ENCODE data around the gene SLC8A3.

The SLC8A3 gene

DNA sequence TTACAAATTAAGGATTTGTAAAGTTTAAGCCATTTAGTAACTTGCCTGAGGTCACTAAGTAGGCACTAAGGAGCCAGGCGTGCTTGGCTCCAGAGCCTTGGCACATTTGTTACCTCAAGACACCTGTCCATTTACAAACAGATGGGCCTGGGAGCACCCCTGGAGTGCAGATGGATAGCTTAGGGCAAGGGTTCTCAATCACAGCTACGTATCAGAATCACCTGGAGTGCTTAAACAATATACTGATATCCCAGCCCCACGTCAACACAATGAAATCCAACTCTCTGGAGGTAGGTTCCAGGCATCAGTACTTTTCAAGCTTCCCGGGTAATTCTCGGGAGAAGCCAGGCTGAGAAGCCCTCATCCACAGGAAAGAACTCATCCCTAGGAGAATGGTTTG lies 45.4 kb downstream of the SLC8A3 start:
- Histone ChIP-seq H3K36me3 (replicated peaks; ENCODE audit: low read depth, low read length) (no peaks in the 10 kb centered on the region), H3K4me3 (ENCODE audit: low read length) (no peak overlapping the region), H3K27ac (ENCODE audit: low read length) (no peak overlapping the region), H3K27me3 (ENCODE audit: low read depth, low read length) (peaks cover 49% of the 10 kb centered on the region), H3K79me2 (ENCODE audit: low read length) (no peaks in the 10 kb centered on the region), H4K20me1 (ENCODE audit: insufficient read depth, low read length) (no peaks in the 10 kb centered on the region), H3K9ac (ENCODE audit: low read length) (no peak overlapping the region), H3K9me3 (ENCODE audit: insufficient read depth, low read length) (no peaks in the 10 kb centered on the region), H3K4me1 (ENCODE audit: low read length) (peaks cover 15% of the 10 kb centered on the region), H2AFZ (ENCODE audit: low read depth, low read length) (no peak overlapping the region), H3K4me2 (ENCODE audit: low read length) (no peak overlapping the region)
- TF ChIP-seq, protein P1, sequence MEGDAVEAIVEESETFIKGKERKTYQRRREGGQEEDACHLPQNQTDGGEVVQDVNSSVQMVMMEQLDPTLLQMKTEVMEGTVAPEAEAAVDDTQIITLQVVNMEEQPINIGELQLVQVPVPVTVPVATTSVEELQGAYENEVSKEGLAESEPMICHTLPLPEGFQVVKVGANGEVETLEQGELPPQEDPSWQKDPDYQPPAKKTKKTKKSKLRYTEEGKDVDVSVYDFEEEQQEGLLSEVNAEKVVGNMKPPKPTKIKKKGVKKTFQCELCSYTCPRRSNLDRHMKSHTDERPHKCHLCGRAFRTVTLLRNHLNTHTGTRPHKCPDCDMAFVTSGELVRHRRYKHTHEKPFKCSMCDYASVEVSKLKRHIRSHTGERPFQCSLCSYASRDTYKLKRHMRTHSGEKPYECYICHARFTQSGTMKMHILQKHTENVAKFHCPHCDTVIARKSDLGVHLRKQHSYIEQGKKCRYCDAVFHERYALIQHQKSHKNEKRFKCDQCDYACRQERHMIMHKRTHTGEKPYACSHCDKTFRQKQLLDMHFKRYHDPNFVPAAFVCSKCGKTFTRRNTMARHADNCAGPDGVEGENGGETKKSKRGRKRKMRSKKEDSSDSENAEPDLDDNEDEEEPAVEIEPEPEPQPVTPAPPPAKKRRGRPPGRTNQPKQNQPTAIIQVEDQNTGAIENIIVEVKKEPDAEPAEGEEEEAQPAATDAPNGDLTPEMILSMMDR (IDR thresholded peaks at IDR 0.05; ENCODE audit: low read depth, low read length) = no peak
- TF ChIP-seq EZH2phosphoT487 (IDR thresholded peaks at IDR 0.05; ENCODE audit: low read depth) = no peak

DNA sequence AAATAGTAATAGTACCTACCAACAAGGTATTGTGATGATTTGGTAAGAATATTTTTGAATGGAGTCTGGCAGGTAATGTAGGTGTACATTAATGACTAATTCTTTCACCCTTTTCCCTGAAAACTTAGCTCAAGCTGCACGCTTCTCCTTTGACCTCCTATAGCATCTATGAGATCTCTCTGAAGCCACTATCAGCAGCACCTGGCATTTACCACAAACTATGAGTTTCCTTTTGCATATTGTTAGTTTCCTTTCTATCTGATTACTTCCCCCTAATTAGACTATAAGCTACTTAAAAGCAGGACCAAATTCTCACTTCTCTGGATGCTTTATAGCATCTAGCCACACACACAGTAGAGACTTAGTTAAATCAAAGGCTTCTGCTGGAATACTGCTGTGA lies 48.1 kb downstream of the SLC8A3 start:
- no peaks in the 10 kb centered on the region for H3K36me3 ChIP-seq (replicated peaks; ENCODE audit: low read depth, low read length)
- H2AFZ ChIP-seq (ENCODE audit: low read depth, low read length) = no peak overlapping the region
- no peak overlapping the region for H3K4me3 ChIP-seq (ENCODE audit: low read length)
- no peak overlapping the region for H3K27ac ChIP-seq (ENCODE audit: low read length)
- no peaks in the 10 kb centered on the region for H3K9me3 ChIP-seq (ENCODE audit: insufficient read depth, low read length)
- no peak for TF ChIP-seq EZH2phosphoT487 (IDR thresholded peaks at IDR 0.05; ENCODE audit: low read depth)
- TF ChIP-seq, protein P1 (IDR thresholded peaks at IDR 0.05; ENCODE audit: low read depth, low read length) = no peak
- no peak overlapping the region for H3K9ac ChIP-seq (ENCODE audit: low read length)
- H4K20me1 ChIP-seq (ENCODE audit: insufficient read depth, low read length) = no peaks in the 10 kb centered on the region
- peak overlapping the region; percentile 13; the same call in 1 of the 2 replicates for H3K4me2 ChIP-seq (ENCODE audit: low read length)
- peaks cover 15% of the 10 kb centered on the region for H3K4me1 ChIP-seq (ENCODE audit: low read length)
- H3K79me2 ChIP-seq (ENCODE audit: low read length) = no peaks in the 10 kb centered on the region
- peaks cover 39% of the 10 kb centered on the region for H3K27me3 ChIP-seq (ENCODE audit: low read depth, low read length)

DNA sequence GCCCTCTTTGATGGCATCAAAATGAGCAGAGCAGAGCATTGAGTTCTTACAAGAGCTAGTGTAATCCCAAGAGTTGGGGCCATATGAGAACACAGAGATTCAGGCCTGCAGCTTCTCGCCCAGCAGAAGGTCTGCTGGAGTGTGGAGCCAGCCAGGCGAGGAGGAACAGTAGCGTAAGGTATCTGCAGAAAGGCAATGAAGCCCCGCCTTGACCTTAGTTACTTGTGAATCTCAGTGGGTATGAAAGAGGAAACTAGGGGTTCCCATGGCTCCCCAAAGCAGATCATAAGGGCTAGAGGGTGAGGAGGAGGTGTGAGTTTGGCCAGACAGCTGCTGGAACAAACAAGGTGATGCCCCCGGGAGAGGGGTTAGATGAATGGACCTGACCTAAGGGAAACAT lies 49.4 kb downstream of the SLC8A3 start:
- H3K4me2 ChIP-seq (ENCODE audit: low read length) = peak overlapping the region; percentile 6; the same call in 1 of the 2 replicates
- no peak overlapping the region for H2AFZ ChIP-seq (ENCODE audit: low read depth, low read length)
- no peak overlapping the region for H3K4me3 ChIP-seq (ENCODE audit: low read length)
- H3K4me1 ChIP-seq (ENCODE audit: low read length) = peaks cover 15% of the 10 kb centered on the region
- H3K27me3 ChIP-seq (ENCODE audit: low read depth, low read length) = peaks cover 46% of the 10 kb centered on the region
- H3K9ac ChIP-seq (ENCODE audit: low read length) = no peak overlapping the region
- H3K27ac ChIP-seq (ENCODE audit: low read length) = no peak overlapping the region
- TF ChIP-seq, protein P1 (IDR thresholded peaks at IDR 0.05; ENCODE audit: low read depth, low read length) = no peak
- no peak for TF ChIP-seq EZH2phosphoT487 (IDR thresholded peaks at IDR 0.05; ENCODE audit: low read depth)
- H3K9me3 ChIP-seq (ENCODE audit: insufficient read depth, low read length) = no peaks in the 10 kb centered on the region
- H4K20me1 ChIP-seq (ENCODE audit: insufficient read depth, low read length) = no peaks in the 10 kb centered on the region
- H3K79me2 ChIP-seq (ENCODE audit: low read length) = no peaks in the 10 kb centered on the region
- H3K36me3 ChIP-seq (replicated peaks; ENCODE audit: low read depth, low read length) = no peaks in the 10 kb centered on the region

DNA sequence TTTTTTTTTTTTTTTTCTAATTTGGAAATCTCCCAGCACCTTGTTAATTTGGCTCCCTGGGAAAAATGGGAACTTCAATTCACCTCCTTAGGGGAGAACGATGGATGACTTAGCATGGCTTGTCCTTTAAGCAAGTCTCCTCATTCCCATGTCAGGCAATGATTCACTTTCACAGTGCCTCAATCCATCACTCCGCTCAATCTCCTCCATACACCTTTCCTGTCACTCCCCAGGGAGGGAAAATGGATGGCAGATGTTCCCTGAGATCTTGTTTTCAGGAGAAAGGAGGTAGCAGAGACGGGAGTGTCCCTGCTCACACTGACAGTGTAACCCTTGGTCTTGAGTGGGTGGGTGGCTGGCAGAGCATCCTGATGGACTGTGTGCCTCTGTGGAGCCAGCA lies 51.0 kb downstream of the SLC8A3 start:
- H3K9me3 ChIP-seq (ENCODE audit: insufficient read depth, low read length) = no peaks in the 10 kb centered on the region
- H3K27me3 ChIP-seq (ENCODE audit: low read depth, low read length) = peaks cover 49% of the 10 kb centered on the region
- H3K9ac ChIP-seq (ENCODE audit: low read length) = no peak overlapping the region
- no peak overlapping the region for H2AFZ ChIP-seq (ENCODE audit: low read depth, low read length)
- H3K4me2 ChIP-seq (ENCODE audit: low read length) = no peak overlapping the region
- H3K4me3 ChIP-seq (ENCODE audit: low read length) = no peak overlapping the region
- peaks cover 15% of the 10 kb centered on the region for H3K4me1 ChIP-seq (ENCODE audit: low read length)
- no peaks in the 10 kb centered on the region for H3K36me3 ChIP-seq (replicated peaks; ENCODE audit: low read depth, low read length)
- no peak overlapping the region for H3K27ac ChIP-seq (ENCODE audit: low read length)
- no peak for TF ChIP-seq EZH2phosphoT487 (IDR thresholded peaks at IDR 0.05; ENCODE audit: low read depth)
- TF ChIP-seq, protein P1 (IDR thresholded peaks at IDR 0.05; ENCODE audit: low read depth, low read length) = no peak
- no peaks in the 10 kb centered on the region for H4K20me1 ChIP-seq (ENCODE audit: insufficient read depth, low read length)
- no peaks in the 10 kb centered on the region for H3K79me2 ChIP-seq (ENCODE audit: low read length)
